Right atrium auricular region (tissue), 2 donors: ENCODE measurements around the gene ANKRD6. TPM values are rescaled to one million over a fixed set of nuclear protein-coding genes. Genes with fewer than 3 reads are reported as not detected.

Experiments
- DNase-seq: peaks from one replicate; pipeline ENCODE4 v3.0.0-alpha.2; 2019; ENCODE audit warnings: low spot score
- H3K27ac ChIP-seq, 2 donors: fragments of 200-600 bp; sonication (generic); 1 replicate in 1 of 2; 2 replicates in 1 of 2; pipeline ENCODE4 v1.5.1; 2016 to 2019
- H3K27me3 ChIP-seq, 2 donors: fragments of 200-600 bp; sonication (generic); one replicate each; pipeline versions ENCODE4 v1.5.1 to v1.6.0; 2017 to 2019
- H3K36me3 ChIP-seq: fragments of 200-600 bp; sonication (generic); one replicate; pipeline ENCODE4 v1.5.1; 2016
- H3K4me1 ChIP-seq, 2 donors: fragments of 200-600 bp; sonication (generic); one replicate each; pipeline versions ENCODE4 v1.5.1 to v1.6.0; 2017 to 2019
- H3K4me3 ChIP-seq, 2 donors: fragments of 200-600 bp; sonication (generic); 1 replicate in 1 of 2; 2 replicates in 1 of 2; pipeline ENCODE4 v1.5.1; 2017 to 2019; ENCODE audit warnings: mild to moderate bottlenecking in 1 of 2, moderate library complexity in 1 of 2
- H3K9me3 ChIP-seq, 2 donors: fragments of 200-600 bp; sonication (generic); one replicate each; pipeline ENCODE4 v1.5.1; 2019
- total RNA-seq, 2 donors: library from RNA; depleted of rRNA; stranded (reverse); fragments of >200 nt; gene quantifications; one replicate each; pipeline ENCODE4 v1.1.0, GENCODE V29; 2016
- TF ChIP-seq, protein P1 (sequence below), 2 donors: fragments of 200-600 bp; sonication (generic); IDR thresholded peaks; one replicate each; pipeline ENCODE4 v1.5.1; 2019; ENCODE audit warnings: antibody characterized with exemption in 2 of 2

The ANKRD6 gene
- total RNA-seq, 2 donors from 2014 or later: 9.2 to 12.3 TPM

- Histone ChIP-seq H3K27me3 (no peaks in the 10 kb centered on the region), H3K4me3 (no peak overlapping the region), H3K36me3 (peaks cover 92% of the 10 kb centered on the region), H3K27ac (no peak overlapping the region), H3K9me3 (no peaks in the 10 kb centered on the region), H3K4me1 (peaks cover 0 to 12% of the 10 kb centered on the region in 2 donors)
- DNase-seq: no peak
- TF ChIP-seq, protein P1, sequence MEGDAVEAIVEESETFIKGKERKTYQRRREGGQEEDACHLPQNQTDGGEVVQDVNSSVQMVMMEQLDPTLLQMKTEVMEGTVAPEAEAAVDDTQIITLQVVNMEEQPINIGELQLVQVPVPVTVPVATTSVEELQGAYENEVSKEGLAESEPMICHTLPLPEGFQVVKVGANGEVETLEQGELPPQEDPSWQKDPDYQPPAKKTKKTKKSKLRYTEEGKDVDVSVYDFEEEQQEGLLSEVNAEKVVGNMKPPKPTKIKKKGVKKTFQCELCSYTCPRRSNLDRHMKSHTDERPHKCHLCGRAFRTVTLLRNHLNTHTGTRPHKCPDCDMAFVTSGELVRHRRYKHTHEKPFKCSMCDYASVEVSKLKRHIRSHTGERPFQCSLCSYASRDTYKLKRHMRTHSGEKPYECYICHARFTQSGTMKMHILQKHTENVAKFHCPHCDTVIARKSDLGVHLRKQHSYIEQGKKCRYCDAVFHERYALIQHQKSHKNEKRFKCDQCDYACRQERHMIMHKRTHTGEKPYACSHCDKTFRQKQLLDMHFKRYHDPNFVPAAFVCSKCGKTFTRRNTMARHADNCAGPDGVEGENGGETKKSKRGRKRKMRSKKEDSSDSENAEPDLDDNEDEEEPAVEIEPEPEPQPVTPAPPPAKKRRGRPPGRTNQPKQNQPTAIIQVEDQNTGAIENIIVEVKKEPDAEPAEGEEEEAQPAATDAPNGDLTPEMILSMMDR (IDR thresholded peaks at IDR 0.05): no peak
Observed at GRCh38 chr6:89681983-89682564, 249.1 kb downstream of the ANKRD6 start.

DNA sequence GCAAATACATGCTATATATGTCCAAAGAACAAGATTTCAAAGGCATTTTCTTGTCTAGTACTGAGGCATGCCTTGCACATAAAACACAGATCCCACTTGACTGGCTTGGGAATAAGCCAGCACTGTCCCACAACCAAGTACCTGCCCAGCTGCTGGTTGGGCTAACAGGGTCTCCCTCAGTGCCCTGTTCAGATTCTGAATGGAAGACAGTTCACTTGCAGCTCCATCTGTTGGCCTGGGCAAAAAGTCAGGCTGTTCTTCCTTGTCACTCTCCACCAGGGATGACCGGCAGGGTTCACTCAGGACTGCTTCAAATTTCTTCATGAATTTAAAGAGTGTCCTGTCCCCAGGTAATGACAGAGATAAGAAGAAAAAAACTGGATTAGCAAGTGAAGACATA lies 250.0 kb downstream of the ANKRD6 start:
- peaks cover 92% of the 10 kb centered on the region for H3K36me3 ChIP-seq
- TF ChIP-seq, protein P1 (IDR thresholded peaks at IDR 0.05): no peak
- H3K9me3 ChIP-seq: no peaks in the 10 kb centered on the region
- H3K4me1 ChIP-seq: peaks cover 0 to 12% of the 10 kb centered on the region in 2 donors
- no peak overlapping the region for H3K4me3 ChIP-seq
- H3K27ac ChIP-seq: no peak overlapping the region
- H3K27me3 ChIP-seq: no peaks in the 10 kb centered on the region
- DNase-seq: no peak

Other genes with a start within 250 kb of the ANKRD6 start
- under 1 TPM in 1 of 2 donors, not detected in 1; 0.24 TPM for gene GABRR1, start 215.8 kb upstream of the ANKRD6 start, total RNA-seq
- gene GABRR2, start 117.9 kb upstream of the ANKRD6 start, total RNA-seq: under 1 TPM; 0.33 to 0.35 TPM
- gene UBE2J1, start 80.4 kb upstream of the ANKRD6 start, total RNA-seq: 10 to 100 TPM; 13.8 to 15.6 TPM
- 10 to 100 TPM; 56.4 to 98.0 TPM for gene RRAGD, start 20.9 kb upstream of the ANKRD6 start, total RNA-seq
- 10 to 100 TPM; 18.9 to 34.7 TPM for gene LYRM2, start 205.6 kb downstream of the ANKRD6 start, total RNA-seq